SK-N-DZ (cell line): ENCODE data around the gene TSSK6.
"Not testable (repeated sequence)": the region's sequence is repeated elsewhere in the genome, so short reads cannot be mapped to it uniquely, and the experiment has no call there.

Experiments used
- DNase-seq: peaks from one replicate; pipeline ENCODE4 v3.0.0-alpha.2; 2015; ENCODE audit warnings: low spot score

The TSSK6 gene

DNA sequence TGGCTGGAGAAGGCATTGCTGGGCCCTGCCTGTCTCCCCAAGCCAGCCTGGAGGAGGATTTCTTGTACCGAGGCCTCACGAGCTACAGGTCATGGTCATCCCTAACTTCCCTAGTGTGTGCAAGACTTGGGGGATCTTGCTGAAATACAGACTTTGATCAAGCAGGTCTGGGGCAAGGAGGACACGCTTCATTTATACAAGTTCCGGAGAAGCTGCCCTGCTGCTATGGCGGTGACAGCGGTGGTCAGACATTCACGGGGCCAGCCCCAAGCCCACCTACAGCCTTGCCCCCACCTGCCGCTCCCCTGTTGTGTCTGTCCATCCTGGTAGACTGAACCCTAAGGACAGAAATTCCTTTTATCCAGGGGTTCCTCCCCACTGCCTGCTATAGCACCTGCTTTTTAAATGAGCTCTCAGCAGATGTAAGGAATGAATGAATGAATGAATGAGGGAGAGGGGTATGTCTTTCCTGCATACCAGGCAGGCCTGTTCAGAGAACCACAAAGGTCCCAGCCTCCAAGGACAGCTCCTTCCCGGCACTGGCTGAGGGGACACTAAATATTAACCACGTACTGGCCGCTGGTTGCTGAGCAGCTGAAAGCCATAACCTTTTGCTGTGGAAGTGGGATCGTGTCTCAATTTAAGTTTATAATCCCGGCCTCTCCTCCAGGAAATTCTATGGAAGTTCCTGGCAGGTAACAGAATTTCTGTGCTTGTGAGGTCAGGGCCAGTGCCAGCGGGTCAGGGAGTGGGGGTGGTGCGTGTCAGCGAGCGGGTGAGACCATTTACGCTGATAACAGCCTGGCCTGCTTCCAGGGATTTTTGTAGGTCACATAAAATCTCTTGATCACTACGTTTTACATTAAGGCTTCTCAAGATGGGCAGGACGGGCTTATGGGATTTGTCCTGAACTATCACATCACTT lies 27.1 kb downstream of the TSSK6 start:
- DNase-seq = no peak

GRCh38 chr19:19487077-19487949 lies 28.0 kb downstream of the TSSK6 start:
- DNase-seq = no peak

GRCh38 chr19:19486343-19487076 lies 28.8 kb downstream of the TSSK6 start:
- DNase-seq = no peak

- no peak for DNase-seq
Observed at GRCh38 chr19:19485998-19486290, 29.4 kb downstream of the TSSK6 start.

DNA sequence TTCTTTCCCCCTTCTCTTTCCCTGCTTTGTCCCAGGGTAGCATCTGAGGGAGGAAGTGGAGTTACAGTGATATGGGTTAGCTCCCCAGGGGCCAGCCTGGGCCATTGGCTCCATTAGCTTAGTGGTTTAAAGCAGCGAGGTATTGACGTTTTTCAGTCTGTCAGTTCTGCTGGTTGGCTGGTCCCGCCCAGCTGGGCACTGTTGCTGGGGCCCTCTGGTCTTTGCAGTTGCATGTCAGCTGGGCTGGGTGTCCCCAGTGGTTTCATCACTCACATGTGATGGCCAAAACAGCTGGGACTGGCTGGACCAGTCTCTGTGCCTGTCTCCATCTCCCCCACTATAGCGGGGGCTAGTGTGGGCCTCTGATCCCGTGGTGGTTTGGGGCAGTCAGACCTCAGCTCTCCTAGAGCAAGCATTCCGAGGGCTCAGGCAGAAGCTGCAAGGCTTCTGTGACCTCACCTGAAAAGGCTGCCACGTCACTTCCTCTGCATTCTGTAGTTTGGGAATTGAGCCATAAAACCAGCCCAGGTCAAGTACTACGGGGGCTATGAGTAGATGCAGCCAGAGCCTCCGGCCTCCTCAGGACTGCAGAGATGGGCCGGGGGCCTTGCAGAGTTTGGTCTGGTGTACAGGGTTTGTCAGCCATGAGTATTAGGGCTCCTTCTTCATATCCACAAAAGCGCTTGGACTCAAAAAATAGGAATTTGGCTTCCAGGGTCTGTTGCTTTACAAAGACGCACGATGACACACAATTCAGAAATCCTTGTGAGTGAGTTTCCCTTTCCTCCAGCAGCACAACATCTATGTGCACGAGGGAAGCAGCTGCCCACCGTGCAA lies 30.0 kb downstream of the TSSK6 start:
- DNase-seq = no peak

DNA sequence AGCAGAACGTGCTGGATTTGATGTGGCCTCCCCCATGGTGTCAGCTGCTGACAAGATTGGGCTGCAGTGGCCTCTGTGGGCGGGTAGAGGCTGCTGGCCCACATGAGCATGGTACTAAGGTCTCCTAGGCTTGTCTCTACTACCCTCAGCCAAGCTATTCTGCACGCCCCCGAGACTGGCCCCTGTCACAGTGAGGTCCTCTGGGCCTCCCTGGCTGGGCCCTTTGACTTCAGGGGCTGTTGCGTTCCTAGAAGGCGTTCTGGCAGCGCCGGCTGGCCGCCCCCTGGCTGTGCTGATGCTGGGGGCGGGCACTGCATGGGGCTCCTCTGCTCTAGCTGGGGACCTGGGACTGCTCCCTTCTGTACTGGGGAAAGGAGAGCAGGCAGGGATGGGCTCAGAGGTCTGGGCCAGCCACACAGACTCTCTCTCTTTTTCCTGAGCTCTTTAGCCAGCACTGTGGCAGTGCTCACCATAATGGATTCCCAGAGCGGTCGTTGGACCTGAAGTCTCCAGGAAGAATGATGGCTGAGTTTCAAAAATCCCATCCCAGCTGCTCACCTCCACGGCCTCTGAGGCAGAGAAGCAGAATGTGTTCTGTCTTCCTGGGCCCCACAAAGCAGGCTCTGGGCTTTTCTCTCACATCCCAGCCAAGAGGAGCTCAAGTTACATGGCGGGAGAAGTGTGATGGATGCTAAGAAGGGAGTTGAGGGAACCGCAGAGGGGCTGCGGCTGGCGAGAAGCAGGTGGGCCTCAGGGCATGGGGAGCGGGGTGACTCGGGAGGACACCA lies 32.3 kb downstream of the TSSK6 start:
- no peak for DNase-seq

- no peak for DNase-seq
Observed at GRCh38 chr19:19480688-19481087, 34.7 kb downstream of the TSSK6 start.

GRCh38 chr19:19477705-19478383 lies 37.5 kb downstream of the TSSK6 start:
- DNase-seq = no peak

- no peak for DNase-seq
Observed at GRCh38 chr19:19475849-19476828, 39.2 kb downstream of the TSSK6 start.

GRCh38 chr19:19475015-19475765 lies 40.2 kb downstream of the TSSK6 start:
- no peak for DNase-seq

GRCh38 chr19:19472106-19472505 lies 43.2 kb downstream of the TSSK6 start:
- not testable (repeated sequence) for DNase-seq

- no peak for DNase-seq
Observed at GRCh38 chr19:19471682-19472081, 43.7 kb downstream of the TSSK6 start.

- no peak for DNase-seq
Observed at GRCh38 chr19:19470579-19470978, 44.8 kb downstream of the TSSK6 start.

- no peak for DNase-seq
Observed at GRCh38 chr19:19468424-19469050, 46.8 kb downstream of the TSSK6 start.

DNA sequence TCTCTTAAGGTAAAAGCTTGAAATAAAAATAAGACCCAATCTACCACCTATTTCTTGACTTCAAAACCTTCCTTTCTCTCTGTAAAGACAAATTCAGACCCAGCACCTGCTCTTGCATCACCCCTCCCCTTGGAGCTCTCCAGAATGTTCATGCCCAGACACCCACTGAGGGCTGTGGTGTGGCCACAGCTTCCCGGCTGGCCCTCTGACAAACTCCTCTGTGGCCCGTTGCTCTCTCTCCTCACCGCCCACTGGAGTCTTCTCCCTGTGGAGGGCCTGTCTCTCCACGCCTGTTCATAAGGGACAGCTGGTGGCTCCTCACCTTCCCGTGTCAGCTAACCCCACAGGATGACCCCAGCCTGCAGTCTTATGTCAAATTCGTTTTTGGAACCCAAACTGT lies 49.1 kb downstream of the TSSK6 start:
- DNase-seq = no peak

DNA sequence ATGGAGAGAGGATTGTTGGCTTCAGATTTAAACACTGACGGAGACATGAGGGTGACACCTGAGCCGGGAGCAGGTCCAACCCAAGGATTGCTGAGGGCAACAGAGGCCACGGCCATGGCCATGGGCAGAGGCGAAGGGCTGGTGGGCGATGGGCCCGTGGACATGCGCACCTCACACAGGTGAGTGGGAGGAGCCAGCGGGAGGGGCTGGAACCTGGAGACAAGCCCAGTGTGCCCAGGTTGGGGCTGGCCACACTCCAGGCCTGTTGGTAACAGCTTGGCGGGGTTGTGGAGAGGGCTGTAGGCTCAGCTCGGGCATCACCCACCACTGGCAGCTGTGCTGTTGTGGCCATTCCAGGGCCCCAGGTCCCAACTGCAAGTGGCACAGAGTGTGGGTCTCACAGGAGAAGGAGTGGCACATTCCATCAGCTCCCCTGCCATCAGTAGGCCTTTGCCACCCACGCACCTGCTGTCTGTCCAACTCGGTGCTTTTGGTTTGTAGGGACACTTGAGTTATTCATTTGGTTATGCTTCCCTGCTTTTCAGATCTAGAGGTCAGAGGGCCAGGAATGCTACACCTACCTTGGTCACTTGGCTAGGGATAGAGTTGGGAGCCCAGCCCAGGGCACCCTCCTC lies 49.8 kb downstream of the TSSK6 start:
- DNase-seq = no peak
